GM12801 (cell line): ENCODE results near the gene ACAN.

Experiments used
- CTCF ChIP-seq: IDR thresholded peaks from one replicate; pipeline ENCODE4 v1.5.1; 2011; ENCODE audit warnings: control low read depth; ENCODE audit not compliant: insufficient read length; ENCODE audit errors: extremely low read depth

ACAN gene

DNA sequence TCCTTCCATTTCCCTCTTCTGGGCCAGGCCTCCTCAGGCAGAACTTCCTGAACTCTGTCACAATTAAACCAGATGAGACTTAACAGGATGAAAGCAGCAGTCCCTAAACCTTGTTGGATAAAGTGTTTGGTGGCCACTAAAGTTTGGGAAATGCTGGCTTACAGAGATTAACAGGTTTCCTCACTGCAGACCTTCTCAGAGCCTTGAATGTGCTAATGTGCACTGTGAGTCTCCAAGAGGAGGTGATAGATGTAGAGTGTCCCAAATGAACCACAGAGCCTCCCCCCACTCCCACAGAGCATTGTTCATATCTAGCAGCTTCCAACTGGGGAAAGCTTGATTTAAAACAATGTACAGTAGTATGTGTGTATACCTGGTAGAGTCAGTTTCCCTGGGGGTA lies 49.2 kb downstream of the ACAN start:
- no peak for TF ChIP-seq CTCF

DNA sequence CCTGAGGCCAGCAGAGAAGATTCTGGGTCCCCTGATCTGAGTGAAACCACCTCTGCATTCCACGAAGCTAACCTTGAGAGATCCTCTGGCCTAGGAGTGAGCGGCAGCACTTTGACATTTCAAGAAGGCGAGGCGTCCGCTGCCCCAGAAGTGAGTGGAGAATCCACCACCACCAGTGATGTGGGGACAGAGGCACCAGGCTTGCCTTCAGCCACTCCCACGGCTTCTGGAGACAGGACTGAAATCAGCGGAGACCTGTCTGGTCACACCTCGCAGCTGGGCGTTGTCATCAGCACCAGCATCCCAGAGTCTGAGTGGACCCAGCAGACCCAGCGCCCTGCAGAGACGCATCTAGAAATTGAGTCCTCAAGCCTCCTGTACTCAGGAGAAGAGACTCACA lies 55.7 kb downstream of the ACAN start:
- TF ChIP-seq CTCF, result no peak

GRCh38 chr15:88859550-88859949 lies 56.3 kb downstream of the ACAN start:
- no peak for TF ChIP-seq CTCF

DNA sequence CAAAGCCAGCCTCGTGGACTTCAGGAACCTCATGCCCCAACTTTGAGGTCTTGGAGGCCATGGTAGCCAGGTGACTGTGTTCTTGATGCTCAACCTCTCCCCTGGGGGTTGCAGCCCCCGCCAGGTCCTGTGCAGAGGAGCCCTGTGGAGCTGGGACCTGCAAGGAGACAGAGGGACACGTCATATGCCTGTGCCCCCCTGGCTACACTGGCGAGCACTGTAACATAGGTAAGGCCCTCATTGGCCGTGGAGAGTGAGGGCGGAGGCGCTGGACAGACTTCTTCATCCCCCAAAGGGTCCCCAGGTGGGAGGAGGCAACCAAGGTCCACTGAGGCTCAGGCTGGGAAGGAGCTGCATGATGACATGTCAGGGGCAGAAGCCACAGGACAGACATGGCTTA lies 57.0 kb downstream of the ACAN start:
- no peak for TF ChIP-seq CTCF

DNA sequence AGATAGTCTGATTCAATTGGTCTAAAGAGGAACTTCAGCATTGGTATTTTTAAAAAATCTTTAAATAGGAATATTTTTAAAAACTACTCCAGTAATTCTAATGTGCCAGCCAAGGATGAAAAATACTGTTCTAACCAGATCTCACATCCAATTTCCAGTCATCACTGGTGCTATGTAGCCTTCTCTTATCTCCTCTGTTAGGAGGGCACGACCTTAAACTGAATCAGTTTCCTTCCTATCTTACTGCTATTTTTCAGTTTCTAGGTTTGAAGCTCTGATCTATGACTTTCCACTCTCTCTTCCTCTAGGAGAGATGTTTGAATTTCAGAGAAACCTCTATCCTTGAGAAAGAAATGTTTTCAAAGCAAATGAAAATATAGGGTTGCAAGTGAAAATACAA lies 60.2 kb downstream of the ACAN start:
- no peak for TF ChIP-seq CTCF

DNA sequence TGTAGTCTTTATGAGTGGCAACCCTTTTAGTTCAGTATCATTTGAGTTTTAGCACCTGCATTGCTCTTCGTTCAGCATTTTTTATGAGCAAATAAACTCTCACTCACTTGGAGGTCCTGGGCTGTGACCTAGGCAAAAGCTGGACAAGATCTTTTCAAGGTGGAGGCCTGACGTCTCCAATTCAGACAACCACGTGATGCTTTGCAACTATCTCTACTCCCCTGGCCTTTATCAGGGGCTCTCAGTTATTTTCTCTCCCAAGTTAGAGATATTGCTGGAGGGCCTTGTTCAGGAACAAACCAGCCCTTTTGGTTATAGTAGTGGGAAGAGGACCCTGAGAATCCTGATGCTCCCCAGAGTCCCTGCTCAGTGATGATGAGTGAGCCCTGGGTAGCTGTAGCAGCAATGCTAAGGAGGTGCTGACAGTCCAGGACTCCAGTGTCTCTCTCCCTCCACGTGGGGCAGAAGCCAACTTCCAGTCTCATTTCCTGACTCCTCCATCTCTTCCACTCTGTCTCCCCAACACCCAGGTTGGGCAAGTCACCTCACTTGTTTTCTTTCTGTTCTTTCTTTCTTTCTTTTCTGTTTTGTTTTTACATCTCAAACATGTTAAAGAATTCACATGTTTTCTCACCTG lies 61.7 kb downstream of the ACAN start:
- no peak for TF ChIP-seq CTCF

- no peak for TF ChIP-seq CTCF
Measured at GRCh38 chr15:88865498-88866099, 62.4 kb downstream of the ACAN start.
